IPS DF 6.9 (cell line): ENCODE measurements around the gene OR9A4.

ENCODE experiments used
- DNase-seq: peaks from one replicate; pipeline ENCODE4 v3.0.0-alpha.2; 2013; ENCODE audit warnings: low read depth, low spot score
- H3K27ac ChIP-seq: one replicate; pipeline ENCODE4 v1.5.1; 2013; ENCODE audit warnings: low read length, control low read depth
- H3K27me3 ChIP-seq: 2 replicates; pipeline ENCODE4 v1.6.1; 2013; ENCODE audit warnings: mild to moderate bottlenecking, low read length; ENCODE audit not compliant: control insufficient read depth, insufficient read depth
- H3K36me3 ChIP-seq: 2 replicates; pipeline ENCODE4 v1.6.1; 2013; ENCODE audit warnings: low read length; ENCODE audit not compliant: control insufficient read depth, insufficient read depth
- H3K4me1 ChIP-seq: 2 replicates; pipeline ENCODE4 v1.6.1; 2013; ENCODE audit warnings: low read length; ENCODE audit not compliant: control insufficient read depth, insufficient read depth
- H3K4me3 ChIP-seq: 2 replicates; pipeline ENCODE4 v1.5.1; 2013; ENCODE audit warnings: mild to moderate bottlenecking, low read length
- H3K9me3 ChIP-seq: 2 replicates; pipeline ENCODE4 v1.6.1; 2013; ENCODE audit warnings: low read length, inconsistent platforms; ENCODE audit not compliant: control insufficient read depth, insufficient read depth
- WGBS: extraction: QIAGEN DNeasy Blood & Tissue Kit; methylation state at CpG from one replicate; pipeline ENCODE4 v1.1.7; 2013; ENCODE audit warnings: mixed read lengths, missing lambda C conversion rate; ENCODE audit not compliant: insufficient read length, insufficient coverage; 5-methylcytosine and 5-hydroxymethylcytosine counted together

OR9A4 gene

GRCh38 chr7:141944811-141945210, 28.6 kb downstream of the OR9A4 start:
- no peak for DNase-seq
- Histone ChIP-seq H3K27ac (no peak overlapping the region), H3K4me1 (no peaks in the 10 kb centered on the region), H3K36me3 (no peaks in the 10 kb centered on the region), H3K27me3 (no peaks in the 10 kb centered on the region), H3K4me3 (no peak overlapping the region), H3K9me3 (no peaks in the 10 kb centered on the region)
- no CpG with 5 or more reads among the region's 3 CpGs for WGBS

GRCh38 chr7:141945356-141945755, 29.2 kb downstream of the OR9A4 start:
- H3K4me1 ChIP-seq: no peaks in the 10 kb centered on the region
- no CpG with 5 or more reads among the region's 3 CpGs for WGBS
- H3K27ac ChIP-seq: no peak overlapping the region

GRCh38 chr7:141946796-141947195, 30.6 kb downstream of the OR9A4 start, which contains the start of gene CLEC5A:
CLEC5A (minus strand) TSS chr7:141946974; CDS start chr7:141946292, 682 bp downstream.
- no peaks in the 10 kb centered on the region for H3K9me3 ChIP-seq
- H3K4me3 ChIP-seq: no peak within 1 kb of the TSS
- H3K27ac ChIP-seq: no peak within 1 kb of the TSS
- WGBS: no CpG with 5 or more reads among the region's 3 CpGs
- H3K36me3 ChIP-seq: no peaks in the 10 kb centered on the region
- no peaks in the 10 kb centered on the region for H3K4me1 ChIP-seq
- H3K27me3 ChIP-seq: no peaks in the 10 kb centered on the region
- DNase-seq: no peak

More at GRCh38 chr7:141945356-141945755, 29.2 kb downstream of the OR9A4 start:
- Histone ChIP-seq H3K36me3 (no peaks in the 10 kb centered on the region), H3K27me3 (no peaks in the 10 kb centered on the region), H3K4me3 (no peak overlapping the region), H3K9me3 (no peaks in the 10 kb centered on the region)
- no peak for DNase-seq

- DNase-seq: no peak
- no CpG with 5 or more reads among the region's 2 CpGs for WGBS
- H3K9me3 ChIP-seq: no peaks in the 10 kb centered on the region
Observed at GRCh38 chr7:141949021-141949420, 32.8 kb downstream of the OR9A4 start.

GRCh38 chr7:141949451-141949850, 33.3 kb downstream of the OR9A4 start:
- Histone ChIP-seq H3K27me3 (no peaks in the 10 kb centered on the region), H3K4me1 (no peaks in the 10 kb centered on the region), H3K4me3 (no peak overlapping the region), H3K36me3 (no peaks in the 10 kb centered on the region), H3K9me3 (no peaks in the 10 kb centered on the region), H3K27ac (no peak overlapping the region)
- no CpG with 5 or more reads among the region's 2 CpGs for WGBS
- DNase-seq: no peak

More at GRCh38 chr7:141949021-141949420, 32.8 kb downstream of the OR9A4 start:
- H3K4me3 ChIP-seq: no peak overlapping the region
- H3K27ac ChIP-seq: no peak overlapping the region
- H3K4me1 ChIP-seq: no peaks in the 10 kb centered on the region
- H3K36me3 ChIP-seq: no peaks in the 10 kb centered on the region
- H3K27me3 ChIP-seq: no peaks in the 10 kb centered on the region

- no peaks in the 10 kb centered on the region for H3K27me3 ChIP-seq
- H3K36me3 ChIP-seq: no peaks in the 10 kb centered on the region
- WGBS: no CpG with 5 or more reads among the region's 3 CpGs
- no peak for DNase-seq
- H3K9me3 ChIP-seq: no peaks in the 10 kb centered on the region
- 0 out of 2 replicates have a peak, but pooled peaks cover 2% of the 10 kb centered on the region for H3K4me1 ChIP-seq
- H3K27ac ChIP-seq: no peak overlapping the region
- no peak overlapping the region for H3K4me3 ChIP-seq
Observed at GRCh38 chr7:141949911-141950310, 33.7 kb downstream of the OR9A4 start.

GRCh38 chr7:141950806-141951205, 34.6 kb downstream of the OR9A4 start:
- whole genome bisulfite sequencing: no CpG with 5 or more reads among the region's 1 CpG
- no peak for DNase-seq
- H3K4me1 ChIP-seq: 0 out of 2 replicates have a peak, but pooled peaks cover 2% of the 10 kb centered on the region
- no peak overlapping the region for H3K4me3 ChIP-seq
- no peak overlapping the region for H3K27ac ChIP-seq
- H3K9me3 ChIP-seq: no peaks in the 10 kb centered on the region
- H3K27me3 ChIP-seq: no peaks in the 10 kb centered on the region
- no peaks in the 10 kb centered on the region for H3K36me3 ChIP-seq

GRCh38 chr7:141952461-141952860, 36.3 kb downstream of the OR9A4 start:
- 0 out of 2 replicates have a peak, but pooled peaks cover 2% of the 10 kb centered on the region for H3K4me1 ChIP-seq
- no peak for DNase-seq
- no peaks in the 10 kb centered on the region for H3K36me3 ChIP-seq
- H3K4me3 ChIP-seq: no peak overlapping the region
- H3K27ac ChIP-seq: no peak overlapping the region
- whole genome bisulfite sequencing: no CpG with 5 or more reads among the region's 1 CpG
- H3K9me3 ChIP-seq: no peaks in the 10 kb centered on the region
- H3K27me3 ChIP-seq: no peaks in the 10 kb centered on the region

GRCh38 chr7:141954334-141954733, 38.1 kb downstream of the OR9A4 start:
- H3K4me1 ChIP-seq: 0 out of 2 replicates have a peak, but pooled peaks cover 2% of the 10 kb centered on the region
- H3K27me3 ChIP-seq: no peaks in the 10 kb centered on the region
- H3K27ac ChIP-seq: no peak overlapping the region
- no peak overlapping the region for H3K4me3 ChIP-seq
- no peaks in the 10 kb centered on the region for H3K9me3 ChIP-seq
- DNase-seq: no peak
- H3K36me3 ChIP-seq: no peaks in the 10 kb centered on the region
- WGBS: no CpG with 5 or more reads among the region's 1 CpG

GRCh38 chr7:141956084-141956483, 39.9 kb downstream of the OR9A4 start:
- no CpG with 5 or more reads among the region's 3 CpGs for WGBS

GRCh38 chr7:141960687-141961422, 44.7 kb downstream of the OR9A4 start:
- H3K4me3 ChIP-seq: no peak overlapping the region
- WGBS: no CpG with 5 or more reads among the region's 3 CpGs
- no peak overlapping the region for H3K27ac ChIP-seq
- no peaks in the 10 kb centered on the region for H3K9me3 ChIP-seq
- no peaks in the 10 kb centered on the region for H3K4me1 ChIP-seq
- H3K27me3 ChIP-seq: no peaks in the 10 kb centered on the region
- no peaks in the 10 kb centered on the region for H3K36me3 ChIP-seq
- no peak for DNase-seq

More at GRCh38 chr7:141956084-141956483, 39.9 kb downstream of the OR9A4 start:
- Histone ChIP-seq H3K27ac (no peak overlapping the region), H3K4me1 (0 out of 2 replicates have a peak, but pooled peaks cover 2% of the 10 kb centered on the region), H3K36me3 (no peaks in the 10 kb centered on the region), H3K27me3 (no peaks in the 10 kb centered on the region), H3K9me3 (no peaks in the 10 kb centered on the region), H3K4me3 (no peak overlapping the region)
- no peak for DNase-seq
